Esophagus muscularis mucosa (tissue), 4 donors: ENCODE data around the gene OR1J1. TPM values are rescaled to one million over a fixed set of nuclear protein-coding genes. Genes with fewer than 3 reads are reported as not detected.

Experiments used
- DNase-seq: peaks from one replicate; pipeline ENCODE4 v3.0.0-alpha.2; 2017; ENCODE audit errors: extremely low spot score
- H3K27ac ChIP-seq, 4 donors: fragments of 200-600 bp; sonication (generic); replicated peaks in 1 of 4; 1 replicate in 3 of 4; 2 replicates in 1 of 4; pipeline ENCODE4 v1.5.1; 2016 to 2019; ENCODE audit warnings: mild to moderate bottlenecking in 1 of 4
- H3K27me3 ChIP-seq, 4 donors: fragments of 200-600 bp; sonication (generic); one replicate each; pipeline versions ENCODE4 v1.5.1 to v1.6.0; 2016 to 2019
- H3K36me3 ChIP-seq, 4 donors: fragments of 200-600 bp; sonication (generic); one replicate each; pipeline ENCODE4 v1.5.1; 2016 to 2019
- H3K4me1 ChIP-seq, 4 donors: fragments of 200-600 bp; sonication (generic); one replicate each; pipeline ENCODE4 v1.5.1; 2016 to 2019
- H3K4me3 ChIP-seq, 4 donors: fragments of 200-600 bp; sonication (generic); 1 replicate in 2 of 4; 2 replicates in 2 of 4; pipeline ENCODE4 v1.5.1; 2016 to 2019; ENCODE audit warnings: mild to moderate bottlenecking in 4 of 4, moderate library complexity in 1 of 4
- H3K9me3 ChIP-seq, 4 donors: fragments of 200-600 bp; sonication (generic); 1 replicate in 3 of 4; 2 replicates in 1 of 4; pipeline ENCODE4 v1.5.1; 2016 to 2019
- EP300 ChIP-seq: sonication (generic); formaldehyde crosslinking; IDR thresholded peaks from one replicate; pipeline ENCODE4 v1.6.1; 2017; ENCODE audit warnings: antibody characterized with exemption
- POLR2A ChIP-seq: fragments of 450-650 bp; IDR thresholded peaks from one replicate; pipeline ENCODE4 v1.6.1; 2017; ENCODE audit warnings: antibody characterized with exemption, moderate library complexity, mild to moderate bottlenecking, low read depth
- POLR2AphosphoS5 ChIP-seq, 2 donors: sonication (generic); formaldehyde crosslinking; IDR thresholded peaks; one replicate each; pipeline ENCODE4 v1.6.1; 2017; ENCODE audit warnings: antibody characterized with exemption in 2 of 2
- WGBS: methylation state at CpG from one replicate; pipeline ENCODE4 v1.1.5; 2018; 5-methylcytosine and 5-hydroxymethylcytosine counted together
- intact Hi-C: fragments of 100-400 bp; cut with DNase I; formaldehyde crosslinking; loops from one replicate; pipeline ENCODE4 v1.15.1; 2023
- total RNA-seq, 4 donors: library from RNA; depleted of rRNA; stranded (reverse); fragments of >200 nt; gene quantifications; one replicate each; pipeline versions ENCODE4 v1.1.0 to v1.2.1, GENCODE V29; 2016
- TF ChIP-seq, protein P1 (sequence below), 3 experiments: fragments of 200-600 bp in 2 of 3; fragments of 450-650 bp in 1 of 3; sonication (generic) in 2 of 3; IDR thresholded peaks; one replicate each; pipeline ENCODE4 v1.5.1; 2017 to 2019; ENCODE audit warnings: antibody characterized with exemption in 3 of 3, mild to moderate bottlenecking in 2 of 3, moderate library complexity in 1 of 3

Gene OR1J1
- total RNA-seq, 4 donors from 2014 or later, result not detected

DNA sequence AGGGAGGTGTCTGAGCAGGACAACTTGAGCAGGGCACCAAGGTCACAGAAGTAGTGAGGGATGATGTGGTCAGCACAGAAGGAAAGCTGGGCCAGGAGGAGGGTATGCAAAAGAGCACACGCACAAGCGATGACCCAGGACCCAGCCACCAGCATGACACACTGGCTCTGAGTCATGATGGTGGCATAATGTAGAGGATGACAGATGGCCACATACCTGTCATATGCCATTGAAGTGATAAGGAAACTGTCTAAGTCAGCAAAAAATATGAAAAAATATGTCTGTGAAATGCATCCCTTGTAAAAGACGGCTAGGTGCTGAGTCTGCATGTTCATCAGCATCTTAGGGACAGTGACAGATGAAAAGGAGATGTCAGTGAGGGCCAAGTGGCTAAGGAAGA, 380 bp downstream of the OR1J1 start:
- WGBS, result 84% methylated on average over 3 of the region's 3 CpGs
- Histone ChIP-seq H3K27me3 (no peaks in the 10 kb centered on the region), H3K4me1 (peaks cover 0 to 2% (median 0%) of the 10 kb centered on the region in 4 donors), H3K36me3 (no peaks in the 10 kb centered on the region), H3K4me3 (no peak overlapping the region), H3K27ac (no peak overlapping the region), H3K9me3 (no peaks in the 10 kb centered on the region)
- no peak for TF ChIP-seq POLR2A
- no peak for TF ChIP-seq EP300
- TF ChIP-seq, protein P1, sequence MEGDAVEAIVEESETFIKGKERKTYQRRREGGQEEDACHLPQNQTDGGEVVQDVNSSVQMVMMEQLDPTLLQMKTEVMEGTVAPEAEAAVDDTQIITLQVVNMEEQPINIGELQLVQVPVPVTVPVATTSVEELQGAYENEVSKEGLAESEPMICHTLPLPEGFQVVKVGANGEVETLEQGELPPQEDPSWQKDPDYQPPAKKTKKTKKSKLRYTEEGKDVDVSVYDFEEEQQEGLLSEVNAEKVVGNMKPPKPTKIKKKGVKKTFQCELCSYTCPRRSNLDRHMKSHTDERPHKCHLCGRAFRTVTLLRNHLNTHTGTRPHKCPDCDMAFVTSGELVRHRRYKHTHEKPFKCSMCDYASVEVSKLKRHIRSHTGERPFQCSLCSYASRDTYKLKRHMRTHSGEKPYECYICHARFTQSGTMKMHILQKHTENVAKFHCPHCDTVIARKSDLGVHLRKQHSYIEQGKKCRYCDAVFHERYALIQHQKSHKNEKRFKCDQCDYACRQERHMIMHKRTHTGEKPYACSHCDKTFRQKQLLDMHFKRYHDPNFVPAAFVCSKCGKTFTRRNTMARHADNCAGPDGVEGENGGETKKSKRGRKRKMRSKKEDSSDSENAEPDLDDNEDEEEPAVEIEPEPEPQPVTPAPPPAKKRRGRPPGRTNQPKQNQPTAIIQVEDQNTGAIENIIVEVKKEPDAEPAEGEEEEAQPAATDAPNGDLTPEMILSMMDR (IDR thresholded peaks at IDR 0.05), result no peak
- no peak for TF ChIP-seq POLR2AphosphoS5 (IDR thresholded peaks at IDR 0.05)
- intact Hi-C loops, result no loop called here
- no peak for DNase-seq

DNA sequence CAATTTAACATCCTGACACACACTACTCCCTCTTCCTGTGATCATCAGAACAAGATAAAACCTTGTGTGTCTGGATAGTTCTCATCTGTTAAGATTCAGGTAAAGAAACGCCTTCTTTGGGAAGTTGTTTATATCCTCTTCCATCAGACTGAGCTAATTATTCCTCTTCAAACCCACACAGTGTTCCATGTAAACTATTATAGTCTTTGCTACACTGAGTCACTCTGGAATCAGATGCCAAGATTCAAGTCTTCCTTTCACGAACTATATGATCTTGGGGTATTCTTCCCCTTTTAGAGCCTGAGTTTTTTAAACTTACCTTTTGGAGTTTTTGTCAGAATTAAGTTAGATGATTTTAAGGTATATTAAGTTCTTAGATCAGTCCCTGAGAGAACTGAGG, 2.0 kb downstream of the OR1J1 start:
- Histone ChIP-seq H3K27me3 (no peaks in the 10 kb centered on the region), H3K4me3 (no peak overlapping the region), H3K9me3 (no peaks in the 10 kb centered on the region), H3K36me3 (no peaks in the 10 kb centered on the region), H3K4me1 (peaks cover 0 to 2% (median 0%) of the 10 kb centered on the region in 4 donors), H3K27ac (no peak overlapping the region)
- no peak for DNase-seq
- TF ChIP-seq POLR2AphosphoS5 (IDR thresholded peaks at IDR 0.05), result no peak
- TF ChIP-seq EP300, result no peak
- TF ChIP-seq, protein P1 (IDR thresholded peaks at IDR 0.05), result no peak
- TF ChIP-seq POLR2A, result no peak
- 32% methylated on average over 2 of the region's 2 CpGs for whole genome bisulfite sequencing
- intact Hi-C loops, result no loop called here

DNA sequence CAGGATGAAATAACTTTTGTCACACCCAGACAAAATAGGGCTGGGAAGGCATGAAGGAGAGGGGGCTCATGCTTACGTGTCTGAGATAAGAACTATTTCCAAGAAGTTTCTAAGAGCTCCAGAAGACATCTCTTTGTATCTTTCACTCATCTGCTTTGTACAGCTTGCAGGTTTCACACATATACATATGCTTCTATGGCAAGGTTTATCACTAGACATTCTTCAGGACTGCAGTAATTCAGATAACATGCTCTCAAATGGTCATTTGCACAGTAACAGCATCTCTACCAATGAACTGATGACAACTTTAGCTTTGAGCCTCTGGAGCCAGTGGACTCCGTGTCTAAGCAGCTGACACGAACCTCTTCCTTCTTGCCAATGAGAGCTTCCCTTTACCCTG, 3.2 kb downstream of the OR1J1 start:
- peaks cover 0 to 2% (median 0%) of the 10 kb centered on the region in 4 donors for H3K4me1 ChIP-seq
- no peak overlapping the region for H3K4me3 ChIP-seq
- DNase-seq, result no peak
- H3K36me3 ChIP-seq, result no peaks in the 10 kb centered on the region
- no peak overlapping the region for H3K27ac ChIP-seq
- H3K9me3 ChIP-seq, result no peaks in the 10 kb centered on the region
- no peaks in the 10 kb centered on the region for H3K27me3 ChIP-seq
- TF ChIP-seq, protein P1 (IDR thresholded peaks at IDR 0.05), result no peak
- TF ChIP-seq POLR2A (no peak), EP300 (no peak), POLR2AphosphoS5 (IDR thresholded peaks at IDR 0.05) (no peak)
- 75% methylated on average over 3 of the region's 3 CpGs for WGBS
- intact Hi-C loops, result no loop called here

DNA sequence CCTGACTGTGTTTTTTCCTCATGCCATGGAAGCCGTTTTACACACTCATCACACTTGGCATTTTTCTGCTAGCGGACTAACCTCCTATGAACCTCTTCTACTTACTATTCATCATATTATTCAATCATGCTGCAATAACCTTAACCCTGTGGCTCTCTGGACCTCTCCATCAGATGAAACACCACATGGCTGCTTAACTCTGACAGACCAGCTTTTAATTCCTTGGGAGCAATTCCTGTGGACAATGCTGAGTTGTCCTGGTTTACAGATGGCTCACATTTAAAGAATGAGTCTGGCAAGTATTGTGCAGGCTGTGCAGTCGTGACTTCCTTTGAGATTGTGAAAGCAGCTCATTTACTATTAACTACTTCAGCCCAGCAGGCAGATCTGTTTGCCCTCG, 9.0 kb downstream of the OR1J1 start:
- intact Hi-C loops, result no loop called here

More for the DNA sequence above, 9.0 kb downstream of the OR1J1 start:
- TF ChIP-seq EP300 (no peak), POLR2AphosphoS5 (IDR thresholded peaks at IDR 0.05) (no peak), POLR2A (no peak)
- TF ChIP-seq, protein P1 (IDR thresholded peaks at IDR 0.05), result no peak
- WGBS, result 57% methylated on average over 4 of the region's 4 CpGs
- no peak overlapping the region for H3K27ac ChIP-seq
- no peak overlapping the region for H3K4me3 ChIP-seq
- H3K4me1 ChIP-seq, result peaks cover 7 to 17% (median 13%) of the 10 kb centered on the region in 4 donors
- no peaks in the 10 kb centered on the region for H3K27me3 ChIP-seq
- DNase-seq, result no peak
- no peaks in the 10 kb centered on the region for H3K9me3 ChIP-seq
- H3K36me3 ChIP-seq, result no peaks in the 10 kb centered on the region
